ENCODE data around the gene PARP6.

GRCh38 chr15:72271895-72272212, 500 bp downstream of the PARP6 start:
- TF ChIP-seq, protein P1, sequence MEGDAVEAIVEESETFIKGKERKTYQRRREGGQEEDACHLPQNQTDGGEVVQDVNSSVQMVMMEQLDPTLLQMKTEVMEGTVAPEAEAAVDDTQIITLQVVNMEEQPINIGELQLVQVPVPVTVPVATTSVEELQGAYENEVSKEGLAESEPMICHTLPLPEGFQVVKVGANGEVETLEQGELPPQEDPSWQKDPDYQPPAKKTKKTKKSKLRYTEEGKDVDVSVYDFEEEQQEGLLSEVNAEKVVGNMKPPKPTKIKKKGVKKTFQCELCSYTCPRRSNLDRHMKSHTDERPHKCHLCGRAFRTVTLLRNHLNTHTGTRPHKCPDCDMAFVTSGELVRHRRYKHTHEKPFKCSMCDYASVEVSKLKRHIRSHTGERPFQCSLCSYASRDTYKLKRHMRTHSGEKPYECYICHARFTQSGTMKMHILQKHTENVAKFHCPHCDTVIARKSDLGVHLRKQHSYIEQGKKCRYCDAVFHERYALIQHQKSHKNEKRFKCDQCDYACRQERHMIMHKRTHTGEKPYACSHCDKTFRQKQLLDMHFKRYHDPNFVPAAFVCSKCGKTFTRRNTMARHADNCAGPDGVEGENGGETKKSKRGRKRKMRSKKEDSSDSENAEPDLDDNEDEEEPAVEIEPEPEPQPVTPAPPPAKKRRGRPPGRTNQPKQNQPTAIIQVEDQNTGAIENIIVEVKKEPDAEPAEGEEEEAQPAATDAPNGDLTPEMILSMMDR (IDR thresholded peaks at IDR 0.05): no peak
- no peak for TF ChIP-seq POLR2A (IDR thresholded peaks at IDR 0.05)

All from body of pancreas (tissue), 4 donors.